ENCODE data around the gene MMP25.

Gene MMP25

DNA sequence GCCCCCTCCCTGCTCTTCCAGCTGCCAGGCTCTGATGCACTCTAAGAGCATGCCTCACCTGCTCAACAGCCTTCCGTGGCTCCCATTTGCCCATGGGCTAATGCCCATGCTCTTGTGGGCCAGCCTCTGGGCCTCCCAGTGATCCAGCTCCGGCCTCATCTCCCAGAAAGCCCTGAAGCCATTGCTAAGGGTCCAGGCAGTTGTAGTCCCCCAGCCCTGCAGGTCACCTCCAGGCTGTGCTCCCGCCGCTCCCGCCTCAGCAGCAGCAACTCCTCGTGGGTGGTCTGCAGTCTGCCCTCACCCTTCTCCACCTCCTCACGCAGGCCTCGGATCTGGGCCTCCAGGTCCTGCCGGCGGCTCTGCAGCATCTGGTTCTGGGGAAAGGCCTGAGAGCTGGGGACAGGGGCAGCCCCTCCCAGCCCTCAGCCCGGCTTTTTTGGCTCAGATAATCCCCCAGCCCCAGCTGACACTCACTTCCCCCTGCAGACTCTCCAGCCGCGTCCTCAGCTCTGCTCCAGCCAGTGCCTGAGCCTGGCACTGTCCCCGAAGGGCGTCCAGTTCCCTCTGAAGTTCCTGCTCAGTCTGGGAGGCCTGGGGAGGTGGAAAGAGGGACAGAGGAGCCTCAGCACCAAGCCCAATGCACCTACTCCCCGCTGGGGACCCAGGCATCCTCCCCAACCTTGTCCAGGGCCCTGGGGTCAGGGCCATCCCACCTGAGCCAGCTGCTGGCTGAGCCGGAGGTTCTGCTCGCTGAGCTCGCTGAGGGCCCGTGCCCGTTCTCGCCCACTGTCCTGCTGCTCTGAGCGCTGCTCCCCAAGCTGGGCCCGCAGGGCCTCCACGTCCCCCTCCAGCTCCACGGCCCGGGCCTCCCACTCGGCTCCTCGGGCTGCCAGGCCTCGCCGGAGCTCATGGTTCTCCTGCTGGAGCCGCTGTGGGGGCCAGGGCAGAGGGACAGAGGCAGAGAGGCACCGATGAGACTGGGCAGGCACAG, 15.8 kb upstream of the MMP25 start:
- TF ChIP-seq SIN3A (IDR thresholded peaks at IDR 0.05; ENCODE audit: borderline replicate concordance, insufficient read depth, low read length) (no peak), FOXP2 (optimal IDR thresholded peaks at IDR 0.05; ENCODE audit: borderline replicate concordance, extremely low read depth, extremely low read length, insufficient read depth) (no peak), POLR2AphosphoS5 (IDR thresholded peaks at IDR 0.05; ENCODE audit: low read depth, low read length) (no peak), TAF1 (IDR thresholded peaks at IDR 0.05; ENCODE audit: borderline replicate concordance, insufficient read depth, low read length) (no peak)
- TF ChIP-seq, protein P1, sequence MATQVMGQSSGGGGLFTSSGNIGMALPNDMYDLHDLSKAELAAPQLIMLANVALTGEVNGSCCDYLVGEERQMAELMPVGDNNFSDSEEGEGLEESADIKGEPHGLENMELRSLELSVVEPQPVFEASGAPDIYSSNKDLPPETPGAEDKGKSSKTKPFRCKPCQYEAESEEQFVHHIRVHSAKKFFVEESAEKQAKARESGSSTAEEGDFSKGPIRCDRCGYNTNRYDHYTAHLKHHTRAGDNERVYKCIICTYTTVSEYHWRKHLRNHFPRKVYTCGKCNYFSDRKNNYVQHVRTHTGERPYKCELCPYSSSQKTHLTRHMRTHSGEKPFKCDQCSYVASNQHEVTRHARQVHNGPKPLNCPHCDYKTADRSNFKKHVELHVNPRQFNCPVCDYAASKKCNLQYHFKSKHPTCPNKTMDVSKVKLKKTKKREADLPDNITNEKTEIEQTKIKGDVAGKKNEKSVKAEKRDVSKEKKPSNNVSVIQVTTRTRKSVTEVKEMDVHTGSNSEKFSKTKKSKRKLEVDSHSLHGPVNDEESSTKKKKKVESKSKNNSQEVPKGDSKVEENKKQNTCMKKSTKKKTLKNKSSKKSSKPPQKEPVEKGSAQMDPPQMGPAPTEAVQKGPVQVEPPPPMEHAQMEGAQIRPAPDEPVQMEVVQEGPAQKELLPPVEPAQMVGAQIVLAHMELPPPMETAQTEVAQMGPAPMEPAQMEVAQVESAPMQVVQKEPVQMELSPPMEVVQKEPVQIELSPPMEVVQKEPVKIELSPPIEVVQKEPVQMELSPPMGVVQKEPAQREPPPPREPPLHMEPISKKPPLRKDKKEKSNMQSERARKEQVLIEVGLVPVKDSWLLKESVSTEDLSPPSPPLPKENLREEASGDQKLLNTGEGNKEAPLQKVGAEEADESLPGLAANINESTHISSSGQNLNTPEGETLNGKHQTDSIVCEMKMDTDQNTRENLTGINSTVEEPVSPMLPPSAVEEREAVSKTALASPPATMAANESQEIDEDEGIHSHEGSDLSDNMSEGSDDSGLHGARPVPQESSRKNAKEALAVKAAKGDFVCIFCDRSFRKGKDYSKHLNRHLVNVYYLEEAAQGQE (IDR thresholded peaks at IDR 0.05; ENCODE audit: insufficient read depth in 1 of 2, low read depth in 2 of 2, low read length in 2 of 2), result no peak

- TF ChIP-seq FOXP2 (optimal IDR thresholded peaks at IDR 0.05; ENCODE audit: borderline replicate concordance, extremely low read depth, extremely low read length, insufficient read depth) (no peak), TAF1 (IDR thresholded peaks at IDR 0.05; ENCODE audit: borderline replicate concordance, insufficient read depth, low read length) (no peak), SIN3A (IDR thresholded peaks at IDR 0.05; ENCODE audit: borderline replicate concordance, insufficient read depth, low read length) (no peak), POLR2AphosphoS5 (IDR thresholded peaks at IDR 0.05; ENCODE audit: low read depth, low read length) (no peak)
- TF ChIP-seq, protein P1 (IDR thresholded peaks at IDR 0.05; ENCODE audit: insufficient read depth in 1 of 2, low read depth in 2 of 2, low read length in 2 of 2), result no peak
Observed at GRCh38 chr16:3032624-3033023, 13.7 kb upstream of the MMP25 start.

DNA sequence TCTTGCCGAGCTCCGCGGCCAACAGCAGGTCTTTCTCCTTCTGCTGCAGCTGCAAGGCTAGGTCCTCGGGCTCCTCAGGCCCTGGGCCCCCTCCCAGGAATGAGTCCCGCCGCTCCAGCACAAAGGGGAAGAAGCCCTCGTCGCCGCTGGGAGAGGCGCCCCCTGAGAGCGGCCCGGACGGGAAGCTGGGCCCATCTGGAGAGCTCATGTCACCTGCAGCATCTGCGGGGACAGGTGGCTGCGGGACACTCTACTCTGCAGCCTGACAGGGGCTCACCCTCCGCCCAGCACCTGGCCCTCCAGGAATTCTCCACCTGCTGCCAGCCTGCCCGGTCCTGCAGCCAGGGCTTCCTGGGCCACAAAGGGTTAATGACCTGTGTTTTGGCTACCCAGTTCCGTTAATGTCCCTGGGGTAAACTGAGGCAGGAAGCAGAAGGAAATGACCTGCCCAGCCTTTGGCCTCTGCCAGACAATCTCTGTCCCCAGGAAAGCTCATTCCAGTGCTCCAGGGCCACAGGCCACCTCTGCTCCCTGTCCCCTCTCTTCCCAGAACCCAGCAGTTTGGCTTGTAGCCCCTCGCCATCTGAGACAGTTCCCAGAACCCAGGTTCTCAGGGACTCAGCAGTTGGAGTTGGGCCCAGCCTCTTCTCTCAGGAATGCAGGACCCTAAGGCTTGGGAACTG, 10.9 kb upstream of the MMP25 start:
- TF ChIP-seq, protein P1 (IDR thresholded peaks at IDR 0.05; ENCODE audit: insufficient read depth in 1 of 2, low read depth in 2 of 2, low read length in 2 of 2), result no peak
- TF ChIP-seq SIN3A (IDR thresholded peaks at IDR 0.05; ENCODE audit: borderline replicate concordance, insufficient read depth, low read length), result no peak
- TF ChIP-seq FOXP2 (optimal IDR thresholded peaks at IDR 0.05; ENCODE audit: borderline replicate concordance, extremely low read depth, extremely low read length, insufficient read depth), result no peak

- TF ChIP-seq TAF1 (IDR thresholded peaks at IDR 0.05; ENCODE audit: borderline replicate concordance, insufficient read depth, low read length) (no peak), POLR2AphosphoS5 (IDR thresholded peaks at IDR 0.05; ENCODE audit: low read depth, low read length) (no peak)
- TF ChIP-seq, protein P1 (IDR thresholded peaks at IDR 0.05; ENCODE audit: insufficient read depth in 1 of 2, low read depth in 2 of 2, low read length in 2 of 2), result no peak
Observed at GRCh38 chr16:3035972-3036725, 10.2 kb upstream of the MMP25 start.
